ENCODE results near the gene ADIPOR2.

ADIPOR2 gene

GRCh38 chr12:1657688-1658087 is 33.2 kb upstream of the ADIPOR2 start:
- Histone ChIP-seq H3K36me3 (ENCODE audit: insufficient read depth, low read length) (no peaks in the 10 kb centered on the region), H3K4me2 (ENCODE audit: insufficient read depth, low read length) (no peak overlapping the region), H3K79me2 (ENCODE audit: insufficient read depth, low read length) (no peaks in the 10 kb centered on the region), H3K4me3 (ENCODE audit: low read depth in 1 of 2, low read length in 2 of 2) (no peak overlapping the region), H3K27me3 (ENCODE audit: insufficient read depth, low read length, poor library complexity) (peaks cover 7% of the 10 kb centered on the region), H3K27ac (ENCODE audit: low read length) (no peak overlapping the region), H3K9me3 (ENCODE audit: insufficient read depth, low read length, severe bottlenecking) (no peaks in the 10 kb centered on the region), H3K9ac (ENCODE audit: low read depth, low read length) (no peak overlapping the region), H3K4me1 (ENCODE audit: insufficient read depth, low read length) (peaks cover 7% of the 10 kb centered on the region), H4K20me1 (ENCODE audit: insufficient read depth, low read length) (no peaks in the 10 kb centered on the region), H2AFZ (ENCODE audit: low read depth, low read length) (no peak overlapping the region)
- DNase-seq: no peak
- ATAC-seq (ENCODE audit: insufficient read depth, low read depth): no peak
- TF ChIP-seq EZH2 (IDR thresholded peaks at IDR 0.05; ENCODE audit: borderline replicate concordance, low read depth, low read length, severe bottlenecking): no peak
- TF ChIP-seq CTCF (IDR thresholded peaks at IDR 0.05; ENCODE audit: borderline replicate concordance, extremely low read depth, low read length, poor library complexity, severe bottlenecking): no peak

GRCh38 chr12:1660304-1661187 is 30.3 kb upstream of the ADIPOR2 start:
- Histone ChIP-seq H3K9me3 (ENCODE audit: insufficient read depth, low read length, severe bottlenecking) (no peaks in the 10 kb centered on the region), H3K4me2 (ENCODE audit: insufficient read depth, low read length) (no peak overlapping the region), H3K27me3 (ENCODE audit: insufficient read depth, low read length, poor library complexity) (no peaks in the 10 kb centered on the region), H3K4me1 (ENCODE audit: insufficient read depth, low read length) (peaks cover 7% of the 10 kb centered on the region), H3K4me3 (ENCODE audit: low read depth in 1 of 2, low read length in 2 of 2) (no peak overlapping the region), H3K36me3 (ENCODE audit: insufficient read depth, low read length) (no peaks in the 10 kb centered on the region), H2AFZ (ENCODE audit: low read depth, low read length) (no peak overlapping the region), H3K79me2 (ENCODE audit: insufficient read depth, low read length) (no peaks in the 10 kb centered on the region), H3K27ac (ENCODE audit: low read length) (no peak overlapping the region), H3K9ac (ENCODE audit: low read depth, low read length) (no peak overlapping the region), H4K20me1 (ENCODE audit: insufficient read depth, low read length) (no peaks in the 10 kb centered on the region)
- no peak for ATAC-seq (ENCODE audit: insufficient read depth, low read depth)
- TF ChIP-seq EZH2 (IDR thresholded peaks at IDR 0.05; ENCODE audit: borderline replicate concordance, low read depth, low read length, severe bottlenecking): no peak
- no peak for TF ChIP-seq CTCF (IDR thresholded peaks at IDR 0.05; ENCODE audit: borderline replicate concordance, extremely low read depth, low read length, poor library complexity, severe bottlenecking)
- no peak for DNase-seq

- H3K9me3 ChIP-seq (ENCODE audit: insufficient read depth, low read length, severe bottlenecking): no peaks in the 10 kb centered on the region
- H3K4me3 ChIP-seq (ENCODE audit: low read depth in 1 of 2, low read length in 2 of 2): peak overlapping the region; percentile 29 to 60; a peak in 3 of 4 replicates
- H3K4me2 ChIP-seq (ENCODE audit: insufficient read depth, low read length): peak overlapping the region; percentile 93
- no peak for TF ChIP-seq CTCF (IDR thresholded peaks at IDR 0.05; ENCODE audit: borderline replicate concordance, extremely low read depth, low read length, poor library complexity, severe bottlenecking)
- no peak for TF ChIP-seq EZH2 (IDR thresholded peaks at IDR 0.05; ENCODE audit: borderline replicate concordance, low read depth, low read length, severe bottlenecking)
- H3K9ac ChIP-seq (ENCODE audit: low read depth, low read length): peak overlapping the region; percentile 50
- no peaks in the 10 kb centered on the region for H4K20me1 ChIP-seq (ENCODE audit: insufficient read depth, low read length)
- no peaks in the 10 kb centered on the region for H3K27me3 ChIP-seq (ENCODE audit: insufficient read depth, low read length, poor library complexity)
- H3K79me2 ChIP-seq (ENCODE audit: insufficient read depth, low read length): no peaks in the 10 kb centered on the region
- peak overlapping the region; percentile 73 for H3K27ac ChIP-seq (ENCODE audit: low read length)
- peak; percentile 92 for ATAC-seq (ENCODE audit: insufficient read depth, low read depth)
- peak; percentile 93 for DNase-seq
- peak overlapping the region; percentile 96 for H2AFZ ChIP-seq (ENCODE audit: low read depth, low read length)
- H3K4me1 ChIP-seq (ENCODE audit: insufficient read depth, low read length): peaks cover 7% of the 10 kb centered on the region
- H3K36me3 ChIP-seq (ENCODE audit: insufficient read depth, low read length): no peaks in the 10 kb centered on the region
These were observed 29.1 kb upstream of the ADIPOR2 start for GRCh38 chr12:1661553-1662335.

All from DND-41 (cell line).